H1 (cell line): ENCODE data around the gene SEPTIN1. TPM values are rescaled to one million over a fixed set of nuclear protein-coding genes. Genes with fewer than 3 reads are reported as not detected.
"Not testable (repeated sequence)": the region's sequence is repeated elsewhere in the genome, so short reads cannot be mapped to it uniquely, and the experiment has no call there.

ENCODE experiments used
- CTCF ChIA-PET: fragments of 300-600 bp; sonication (Branson Sonifier 250); formaldehyde crosslinking; loops from one replicate; lab custom pipeline; 2021; ENCODE audit not compliant: partially characterized antibody; lab: Charles Lee
- POLR2A ChIA-PET: fragments of 300-600 bp; sonication (Branson Sonifier 250); formaldehyde crosslinking; loops from one replicate; lab custom pipeline; 2021; ENCODE audit warnings: inconsistent platforms; ENCODE audit not compliant: partially characterized antibody; lab: Charles Lee
- DNase-seq, 2 experiments: peaks; one replicate each; pipeline versions ENCODE4 v3.0.0 to v3.0.0-alpha.2; 2010 to 2022; ENCODE audit warnings: low spot score in 2 of 2, low read depth in 1 of 2, mixed read lengths in 1 of 2
- FAIRE-seq: peaks from 2 replicates; lab custom pipeline; 2011; peaks lifted over from hg19 to GRCh38; lab: Jason Lieb, UNC
- H2AFZ ChIP-seq: 2 replicates; pipeline ENCODE4 v1.8.1; 2012; ENCODE audit warnings: low read length, inconsistent platforms
- H2AK5ac ChIP-seq: 2 replicates; pipeline ENCODE4 v1.6.1; 2013; ENCODE audit warnings: low read depth, low read length
- H2BK120ac ChIP-seq: replicated peaks from 2 replicates; pipeline ENCODE3; 2013; ENCODE audit warnings: low read depth, low read length, inconsistent platforms
- H2BK12ac ChIP-seq: 2 replicates; pipeline ENCODE4 v1.6.1; 2013; ENCODE audit warnings: low read depth, low read length
- H2BK15ac ChIP-seq: 2 replicates; pipeline ENCODE4 v1.6.1; 2013; ENCODE audit warnings: low read length
- H2BK20ac ChIP-seq: 2 replicates; pipeline ENCODE4 v1.6.1; 2013; ENCODE audit warnings: low read length
- H2BK5ac ChIP-seq: 2 replicates; pipeline ENCODE4 v1.6.1; 2013; ENCODE audit warnings: low read depth, low read length
- H3K14ac ChIP-seq: 2 replicates; pipeline ENCODE4 v1.6.1; 2013; ENCODE audit warnings: inconsistent platforms; ENCODE audit not compliant: insufficient read length
- H3K18ac ChIP-seq: 2 replicates; pipeline ENCODE4 v1.6.1; 2013; ENCODE audit warnings: low read length; ENCODE audit errors: extremely low read depth
- H3K23ac ChIP-seq: 2 replicates; pipeline ENCODE4 v1.6.1; 2013; ENCODE audit warnings: inconsistent platforms; ENCODE audit not compliant: insufficient read length
- H3K23me2 ChIP-seq: 2 replicates; pipeline ENCODE4 v1.6.1; 2013; ENCODE audit warnings: low read depth, low read length
- H3K27ac ChIP-seq: 2 replicates; pipeline ENCODE4 v1.6.1; 2011; ENCODE audit warnings: low read depth, low read length, inconsistent platforms
- H3K27me3 ChIP-seq, 4 experiments: replicated peaks in 1 of 4; 1 replicate in 1 of 4; 2 replicates in 3 of 4; pipeline versions ENCODE4 v1.6.1 to v1.8.1; 2011 to 2013; ENCODE audit warnings: low read length in 3 of 4, mild to moderate bottlenecking in 3 of 4, inconsistent platforms in 2 of 4, mixed read lengths in 2 of 4, moderate library complexity in 1 of 4; ENCODE audit not compliant: control insufficient read depth in 3 of 4, insufficient read depth in 3 of 4; ENCODE audit errors: extremely low read depth in 1 of 4
- H3K36me3 ChIP-seq, 4 experiments: 2 replicates each; pipeline versions ENCODE4 v1.6.1 to v1.8.1; 2011 to 2013; ENCODE audit warnings: mild to moderate bottlenecking in 4 of 4, low read length in 3 of 4, moderate library complexity in 2 of 4, control low read depth in 1 of 4, inconsistent platforms in 1 of 4; ENCODE audit not compliant: insufficient read depth in 4 of 4, control insufficient read depth in 2 of 4
- H3K4ac ChIP-seq: replicated peaks from 2 replicates; pipeline ENCODE3; 2013; ENCODE audit warnings: low read length, low read depth, mixed read lengths, inconsistent platforms; ENCODE audit not compliant: insufficient read length
- H3K4me1 ChIP-seq, 4 experiments: replicated peaks in 1 of 4; 1 replicate in 1 of 4; 2 replicates in 3 of 4; pipeline versions ENCODE4 v1.6.1 to v1.8.1; 2011 to 2013; ENCODE audit warnings: low read length in 3 of 4, inconsistent platforms in 2 of 4, mixed read lengths in 1 of 4; ENCODE audit not compliant: insufficient read depth in 4 of 4, control insufficient read depth in 3 of 4
- H3K4me2 ChIP-seq, 2 experiments: 2 replicates each; pipeline versions ENCODE4 v1.6.1 to v1.8.1; 2011 to 2013; ENCODE audit warnings: low read depth in 2 of 2, low read length in 2 of 2, control low read depth in 1 of 2, inconsistent platforms in 1 of 2, mild to moderate bottlenecking in 1 of 2; ENCODE audit not compliant: insufficient read depth in 1 of 2
- H3K4me3 ChIP-seq, 4 experiments: fragments of 200-600, 300-600 bp in 1 of 4; sonication (generic), shearing (Covaris generic), sonication (Bioruptor Twin) in 1 of 4; 2 replicates each; pipeline versions ENCODE4 v1.5.1 to v1.8.1; 2011 to 2016; ENCODE audit warnings: low read length in 4 of 4, low read depth in 3 of 4, control low read depth in 2 of 4, inconsistent platforms in 2 of 4, mild to moderate bottlenecking in 2 of 4, mixed read lengths in 1 of 4, moderate library complexity in 1 of 4; ENCODE audit not compliant: insufficient read depth in 2 of 4; ENCODE audit errors: extremely low read depth in 1 of 4
- H3K56ac ChIP-seq: replicated peaks from 2 replicates; pipeline ENCODE3; 2013; ENCODE audit warnings: low read depth, mild to moderate bottlenecking, mixed read lengths, low read length, inconsistent platforms; ENCODE audit not compliant: insufficient read length
- H3K79me1 ChIP-seq: 2 replicates; pipeline ENCODE4 v1.6.1; 2013; ENCODE audit warnings: low read depth, low read length, control low read depth
- H3K79me2 ChIP-seq, 2 experiments: 2 replicates each; pipeline versions ENCODE4 v1.6.1 to v1.8.1; 2012 to 2013; ENCODE audit warnings: low read length in 2 of 2, mild to moderate bottlenecking in 2 of 2, inconsistent platforms in 1 of 2; ENCODE audit not compliant: insufficient read depth in 2 of 2, control insufficient read depth in 1 of 2
- H3K9ac ChIP-seq, 4 experiments: replicated peaks in 1 of 4; 1 replicate in 1 of 4; 2 replicates in 3 of 4; pipeline versions ENCODE4 v1.6.1 to v1.8.1; 2011 to 2013; ENCODE audit warnings: low read depth in 3 of 4, low read length in 3 of 4, control low read depth in 2 of 4, mild to moderate bottlenecking in 2 of 4, moderate library complexity in 2 of 4, inconsistent platforms in 1 of 4; ENCODE audit errors: extremely low read depth in 1 of 4
- H3K9me3 ChIP-seq, 2 experiments: 2 replicates each; pipeline versions ENCODE4 v1.6.1 to v1.8.1; 2012 to 2013; ENCODE audit warnings: mild to moderate bottlenecking in 2 of 2, moderate library complexity in 2 of 2, control low read depth in 1 of 2, inconsistent platforms in 1 of 2, low read depth in 1 of 2, low read length in 1 of 2, mixed read lengths in 1 of 2; ENCODE audit not compliant: insufficient read depth in 2 of 2
- H4K20me1 ChIP-seq, 2 experiments: replicated peaks in 1 of 2; 2 replicates each; pipeline versions ENCODE3 to v1.8.1; 2011 to 2013; ENCODE audit warnings: inconsistent platforms in 2 of 2, low read length in 2 of 2, mild to moderate bottlenecking in 1 of 2; ENCODE audit not compliant: insufficient read depth in 2 of 2, control insufficient read depth in 1 of 2
- H4K5ac ChIP-seq: 2 replicates; pipeline ENCODE4 v1.6.1; 2013; ENCODE audit warnings: low read length, low read depth, mixed read lengths, inconsistent platforms; ENCODE audit not compliant: insufficient read length
- H4K8ac ChIP-seq: 2 replicates; pipeline ENCODE4 v1.8.0; 2013; ENCODE audit warnings: mild to moderate bottlenecking, moderate library complexity, low read length, inconsistent platforms; ENCODE audit not compliant: insufficient read depth; ENCODE audit errors: extremely low read depth
- H4K91ac ChIP-seq: replicated peaks from 2 replicates; pipeline ENCODE3; 2013; ENCODE audit warnings: low read length, mixed read lengths, inconsistent platforms; ENCODE audit not compliant: insufficient read length
- WGBS, 2 experiments: shearing (Covaris generic) in 1 of 2; methylation state at CpG; one replicate each; pipeline versions ENCODE4 v1.1.6 to v1.1.7; 2013 to 2015; ENCODE audit warnings: low lambda C conversion rate in 2 of 2, mixed read lengths in 2 of 2, inconsistent platforms in 1 of 2, low coverage in 1 of 2, missing lambda C conversion rate in 1 of 2; ENCODE audit not compliant: insufficient replicate concordance in 2 of 2, insufficient coverage in 1 of 2, insufficient read length in 1 of 2; ENCODE audit errors: extremely low coverage in 1 of 2, missing lambda C conversion rate in 1 of 2; 5-methylcytosine and 5-hydroxymethylcytosine counted together
- polyA plus RNA-seq, 7 experiments: library from polyadenylated mRNA; depleted of rRNA in 3 of 7; stranded (reverse) in 5 of 7; unstranded in 2 of 7; fragments of >200 nt in 5 of 7; fragments of 200-250 nt in 2 of 7; gene quantifications; 1 replicate in 5 of 7; 2 replicates in 1 of 7; 4 replicates in 1 of 7; pipeline versions ENCODE4 v1.2.1 to v1.2.3, GENCODE V29; 2011 to 2013; ENCODE audit warnings: missing spikeins in 2 of 7, mixed read lengths in 2 of 7
- total RNA-seq: library from RNA; stranded (reverse); fragmentation: NEBNext Ultra II Directional; extraction: Animal tissue kit (Norgen Biotek cat#: 25700); gene quantifications from 2 replicates; pipeline ENCODE4 v1.2.1, GENCODE V29; 2021

SEPTIN1 gene
- total and polyA plus RNA-seq, 2 of the 8 experiments (the other 6 are each of a cell fraction or from before 2014, with no cell fraction given) = 0.24 to 1.4 TPM

GRCh38 chr16:30338715-30339114, 43.6 kb downstream of the SEPTIN1 start:
- H3K4ac ChIP-seq, H3K27ac ChIP-seq, H2BK20ac ChIP-seq, FAIRE-seq, H2AFZ ChIP-seq, H2AK5ac ChIP-seq, POLR2A ChIA-PET, H3K23me2 ChIP-seq, H3K27me3 ChIP-seq, CTCF ChIA-PET, H3K9me3 ChIP-seq, H3K79me2 ChIP-seq, H3K4me3 ChIP-seq, H3K18ac ChIP-seq, H4K5ac ChIP-seq, H4K8ac ChIP-seq, H3K56ac ChIP-seq, DNase-seq, H3K79me1 ChIP-seq, H4K91ac ChIP-seq, H3K36me3 ChIP-seq, H2BK12ac ChIP-seq, H3K4me1 ChIP-seq, H2BK120ac ChIP-seq, H4K20me1 ChIP-seq, H3K4me2 ChIP-seq, H3K9ac ChIP-seq, H2BK5ac ChIP-seq, H2BK15ac ChIP-seq, H3K14ac ChIP-seq, H3K23ac ChIP-seq: not testable (repeated sequence)
- WGBS, 2 experiments = 89% methylated on average over 5 of the region's 5 CpGs; no CpG with 5 or more reads in 1 of the 2 experiments

GRCh38 chr16:30337964-30338357, 44.4 kb downstream of the SEPTIN1 start:
- H3K79me2 ChIP-seq, H4K8ac ChIP-seq, H2BK15ac ChIP-seq, H3K4ac ChIP-seq, H4K91ac ChIP-seq, H2BK20ac ChIP-seq, H3K9ac ChIP-seq, H3K4me2 ChIP-seq, H3K56ac ChIP-seq, H3K9me3 ChIP-seq, H3K14ac ChIP-seq, FAIRE-seq, DNase-seq, H2BK5ac ChIP-seq, H2AFZ ChIP-seq, H3K27me3 ChIP-seq, H2BK12ac ChIP-seq, H2AK5ac ChIP-seq, H2BK120ac ChIP-seq, H3K18ac ChIP-seq, H3K4me3 ChIP-seq, H3K23ac ChIP-seq, H4K20me1 ChIP-seq, H3K4me1 ChIP-seq, H3K79me1 ChIP-seq, H4K5ac ChIP-seq, H3K23me2 ChIP-seq, H3K27ac ChIP-seq, H3K36me3 ChIP-seq: not testable (repeated sequence)
- POLR2A ChIA-PET = interaction anchor here (0.6 kb wide), 1 partner anchor 71 kb away, joined by 3 read pairs; no protein-coding TSS in a partner anchor
- WGBS, 2 experiments = 90% methylated on average over 10 of the region's 10 CpGs; no CpG with 5 or more reads in 1 of the 2 experiments
- CTCF ChIA-PET = interaction anchor here (0.8 to 1.2 kb wide), 2 partner anchors 15 to 17 kb away, joined by 3 to 4 read pairs; partner anchors contain the start of gene CD2BP2
